HepG2 (cell line): Measurements from ENCODE around the gene OR52A1. TPM values are rescaled to one million over a fixed set of nuclear protein-coding genes. Genes with fewer than 3 reads are reported as not detected.

Experiments
- ATAC-seq: fragments of 200-7000 bp; cut with Tn5 transposase; 3 replicates; pipeline ENCODE4 v1.9.1; 2020; ENCODE audit warnings: mild to moderate bottlenecking, moderate library complexity
- BruUV-seq: library from RNA; stranded (reverse); fragments of 400-500 nt; replicated peaks from 2 replicates; lab custom pipeline; 2021; lab: Mats Ljungman, UMichigan
- CTCF ChIA-PET: fragments of 300-600 bp; formaldehyde crosslinking; extraction: SDS; loops from one replicate; lab custom pipeline; 2021; ENCODE audit warnings: low total read pairs, inconsistent platforms, low intra/inter-chr PET ratio; lab: Yijun Ruan, JAX
- POLR2A ChIA-PET: fragments of 350-600 bp; sonication (Branson Sonifier 250); formaldehyde crosslinking; loops from one replicate; lab custom pipeline; 2020; ENCODE audit warnings: antibody characterized with exemption, inconsistent platforms; lab: Yijun Ruan, JAX
- DNase-seq: peaks from one replicate; pipeline ENCODE4 v3.0.0-alpha.2; 2015; ENCODE audit warnings: low spot score
- FAIRE-seq: peaks from 3 replicates; lab custom pipeline; 2011; peaks lifted over from hg19 to GRCh38; lab: Jason Lieb, UNC
- H2AFZ ChIP-seq: one replicate; pipeline ENCODE4 v1.6.1; 2011; ENCODE audit warnings: low read length, inconsistent platforms
- H3K27ac ChIP-seq: fragments of 300-600 bp; 3 replicates; pipeline ENCODE4 v1.8.0; 2011; ENCODE audit warnings: mixed run types, mild to moderate bottlenecking, mixed read lengths, low read length, inconsistent platforms; ENCODE audit not compliant: insufficient read depth; ENCODE audit errors: extremely low read length
- H3K27me3 ChIP-seq, 2 experiments: fragments of 200-600 bp in 1 of 2; 2 replicates in 1 of 2; 3 replicates in 1 of 2; pipeline versions ENCODE4 v1.6.0 to v1.8.0; 2011; ENCODE audit warnings: low read length in 2 of 2, mild to moderate bottlenecking in 2 of 2, moderate library complexity in 2 of 2, inconsistent platforms in 1 of 2; ENCODE audit not compliant: insufficient read depth in 2 of 2, control insufficient read depth in 1 of 2
- H3K36me3 ChIP-seq, 2 experiments: fragments of 200-600 bp in 1 of 2; replicated peaks in 1 of 2; 2 replicates in 1 of 2; 3 replicates in 1 of 2; pipeline versions ENCODE4 v1.5.1 to v1.8.0; 2011; ENCODE audit warnings: low read length in 2 of 2, inconsistent platforms in 1 of 2; ENCODE audit not compliant: insufficient read depth in 2 of 2, control insufficient read depth in 1 of 2
- H3K4me1 ChIP-seq: 2 replicates; pipeline ENCODE4 v1.5.1; 2012; ENCODE audit warnings: low read length, inconsistent platforms; ENCODE audit not compliant: insufficient read depth
- H3K4me2 ChIP-seq: 2 replicates; pipeline ENCODE4 v1.6.0; 2011; ENCODE audit warnings: low read depth, low read length, inconsistent platforms
- H3K4me3 ChIP-seq, 3 experiments: fragments of 200-600 bp in 1 of 3; sonication (generic), shearing (Covaris generic) in 1 of 3; replicated peaks in 1 of 3; 2 replicates each; pipeline ENCODE4 v1.5.1; 2011 to 2016; ENCODE audit warnings: low read length in 3 of 3, inconsistent platforms in 2 of 3, low read depth in 2 of 3, mild to moderate bottlenecking in 2 of 3, control low read depth in 1 of 3, mixed read lengths in 1 of 3; ENCODE audit not compliant: insufficient read depth in 1 of 3
- H3K79me2 ChIP-seq: one replicate; pipeline ENCODE4 v1.6.1; 2011; ENCODE audit warnings: low read length, inconsistent platforms; ENCODE audit not compliant: insufficient read depth
- H3K9ac ChIP-seq: 2 replicates; pipeline ENCODE4 v1.6.0; 2011; ENCODE audit warnings: mild to moderate bottlenecking, low read depth, low read length, inconsistent platforms; ENCODE audit not compliant: insufficient read depth
- H3K9me3 ChIP-seq: 2 replicates; pipeline ENCODE4 v1.5.1; 2012; ENCODE audit warnings: mild to moderate bottlenecking, low read length
- H4K20me1 ChIP-seq: 2 replicates; pipeline ENCODE4 v1.6.0; 2011; ENCODE audit warnings: inconsistent platforms, mild to moderate bottlenecking, low read length, moderate library complexity; ENCODE audit not compliant: insufficient read depth
- HNRNPK ChIP-seq: fragments of 200-400 bp; formaldehyde crosslinking; IDR thresholded peaks from 2 replicates; pipeline ENCODE4 v1.6.1; 2018; ENCODE audit warnings: low read length, low read depth, moderate library complexity, mild to moderate bottlenecking; ENCODE audit not compliant: poor library complexity, severe bottlenecking
- KDM6A ChIP-seq: IDR thresholded peaks from 2 replicates; pipeline ENCODE4 v1.6.1; 2016; ENCODE audit warnings: low read depth
- PCBP1 ChIP-seq: fragments of 200-400 bp; formaldehyde crosslinking; IDR thresholded peaks from 2 replicates; pipeline ENCODE4 v1.6.1; 2017; ENCODE audit warnings: mild to moderate bottlenecking, low read depth, low read length, borderline replicate concordance
- ZNF572 ChIP-seq: sonication (generic); formaldehyde crosslinking; IDR thresholded peaks from 2 replicates; pipeline ENCODE4 v1.5.1; 2020; ENCODE audit warnings: mild to moderate bottlenecking, missing genetic modification reagents
- in situ Hi-C: cut with HindIII; loops from 2 replicates; pipeline ENCODE4 v1.10.0; 2017; ENCODE audit warnings: low pct_unique_long_range_greater_than_20kb; ENCODE audit not compliant: extremely low pct_ligation_motif_present
- intact Hi-C: fragments of 100-400 bp; cut with micrococcal nuclease; formaldehyde crosslinking; loops from one replicate; pipeline ENCODE4 v1.10.0; 2022; ENCODE audit not compliant: unreplicated experiment
- polyA plus RNA-seq, 8 experiments: library from polyadenylated mRNA; depleted of rRNA in 3 of 8; stranded (reverse) in 7 of 8; unstranded in 1 of 8; fragments of >200 nt; fragmentation: Illumina TruSeq in 4 of 8; extraction: Trizol in 4 of 8; gene quantifications; 2 replicates each; pipeline versions ENCODE4 v1.2.1 to v1.2.3, GENCODE V29; 2011 to 2016; ENCODE audit warnings: low read depth in 4 of 8, missing spikeins in 1 of 8, mixed read lengths in 1 of 8; ENCODE audit not compliant: insufficient read depth in 1 of 8
- total RNA-seq, 5 experiments: library from RNA; depleted of rRNA; stranded (reverse); fragments of >200 nt; fragmentation: Illumina TruSeq; extraction: Trizol; gene quantifications; 2 replicates each; pipeline ENCODE4 v1.2.3, GENCODE V29; 2016; ENCODE audit warnings: low read depth in 1 of 5
- TF ChIP-seq, protein P1 (sequence below), 2 experiments: sonication (generic) in 1 of 2; formaldehyde crosslinking in 1 of 2; IDR thresholded peaks; 2 replicates each; pipeline versions ENCODE4 v1.6.1 to v1.9.0; 2014 to 2022; ENCODE audit warnings: antibody characterized with exemption in 1 of 2, borderline replicate concordance in 1 of 2, inconsistent platforms in 1 of 2, low read depth in 1 of 2, missing genetic modification reagents in 1 of 2

The OR52A1 gene
- total and polyA plus RNA-seq, 2 of the 13 experiments (the other 11 are each of a cell fraction or from before 2014, with no cell fraction given), result not detected

DNA sequence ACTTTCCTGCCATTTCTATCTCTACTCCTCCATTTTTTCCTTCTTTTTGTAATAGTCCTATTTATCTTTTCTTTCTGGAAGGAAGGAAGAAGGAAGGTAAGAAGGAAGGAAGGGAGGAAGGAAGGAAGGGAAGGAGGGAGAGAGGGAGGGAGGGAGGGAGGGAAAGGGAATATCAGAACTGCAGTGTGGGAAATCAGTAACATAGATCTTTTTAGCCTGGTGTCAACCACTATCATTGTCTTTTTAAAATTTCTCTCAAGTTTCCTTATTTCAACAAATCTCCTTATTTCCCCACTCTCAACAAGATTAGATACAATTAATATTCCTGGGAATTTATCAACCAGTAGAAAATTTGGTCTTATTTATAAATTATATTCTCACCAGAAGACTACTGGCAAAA is 51.5 kb downstream of the OR52A1 start:
- Histone ChIP-seq H3K4me3 (no peak overlapping the region), H3K36me3 (no peaks in the 10 kb centered on the region), H3K4me1 (no peaks in the 10 kb centered on the region), H3K79me2 (no peaks in the 10 kb centered on the region), H3K27me3 (peaks cover 0 to 10% of the 10 kb centered on the region in 2 experiments; a peak in 2 of 5 replicates), H3K9ac (no peak overlapping the region), H3K9me3 (no peaks in the 10 kb centered on the region), H3K27ac (no peak overlapping the region), H4K20me1 (no peaks in the 10 kb centered on the region), H2AFZ (no peak overlapping the region), H3K4me2 (no peak overlapping the region)
- intact Hi-C loops (no loop called here), in situ Hi-C loops (no loop called here)
- no peak for DNase-seq
- TF ChIP-seq HNRNPK (peak; percentile 75), KDM6A (no peak), ZNF572 (CRISPR knock-in tag) (no peak), PCBP1 (0 out of 2 replicates have a peak, but pooled peaks have one; percentile 33)
- TF ChIP-seq, protein P1, sequence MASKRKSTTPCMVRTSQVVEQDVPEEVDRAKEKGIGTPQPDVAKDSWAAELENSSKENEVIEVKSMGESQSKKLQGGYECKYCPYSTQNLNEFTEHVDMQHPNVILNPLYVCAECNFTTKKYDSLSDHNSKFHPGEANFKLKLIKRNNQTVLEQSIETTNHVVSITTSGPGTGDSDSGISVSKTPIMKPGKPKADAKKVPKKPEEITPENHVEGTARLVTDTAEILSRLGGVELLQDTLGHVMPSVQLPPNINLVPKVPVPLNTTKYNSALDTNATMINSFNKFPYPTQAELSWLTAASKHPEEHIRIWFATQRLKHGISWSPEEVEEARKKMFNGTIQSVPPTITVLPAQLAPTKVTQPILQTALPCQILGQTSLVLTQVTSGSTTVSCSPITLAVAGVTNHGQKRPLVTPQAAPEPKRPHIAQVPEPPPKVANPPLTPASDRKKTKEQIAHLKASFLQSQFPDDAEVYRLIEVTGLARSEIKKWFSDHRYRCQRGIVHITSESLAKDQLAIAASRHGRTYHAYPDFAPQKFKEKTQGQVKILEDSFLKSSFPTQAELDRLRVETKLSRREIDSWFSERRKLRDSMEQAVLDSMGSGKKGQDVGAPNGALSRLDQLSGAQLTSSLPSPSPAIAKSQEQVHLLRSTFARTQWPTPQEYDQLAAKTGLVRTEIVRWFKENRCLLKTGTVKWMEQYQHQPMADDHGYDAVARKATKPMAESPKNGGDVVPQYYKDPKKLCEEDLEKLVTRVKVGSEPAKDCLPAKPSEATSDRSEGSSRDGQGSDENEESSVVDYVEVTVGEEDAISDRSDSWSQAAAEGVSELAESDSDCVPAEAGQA (IDR thresholded peaks at IDR 0.05; ENCODE audit: low read depth), result no peak
- TF ChIP-seq, protein P1 (CRISPR knock-in tag; IDR thresholded peaks at IDR 0.05; ENCODE audit: borderline replicate concordance), result no peak
- BruUV-seq, result no TSS peak
- CTCF ChIA-PET, result no interaction called here
- POLR2A ChIA-PET, result no interaction called here
- no peak for FAIRE-seq
- ATAC-seq, result no peak
